ENCODE data around the gene HDHD5. TPM values are rescaled to one million over a fixed set of nuclear protein-coding genes. Genes with fewer than 3 reads are reported as not detected.

Gene HDHD5
- total and polyA plus RNA-seq, 2 of the 13 experiments (the other 11 are each of a cell fraction or from before 2014, with no cell fraction given): not detected

- no peak for FAIRE-seq
- Histone ChIP-seq H3K4me3 (replicated peaks in 1 of 3; ENCODE audit: insufficient read depth in 1 of 3, low read depth in 2 of 3, low read length in 3 of 3) (no peak overlapping the region), H3K4me1 (ENCODE audit: insufficient read depth, low read length) (peaks cover 12% of the 10 kb centered on the region), H3K36me3 (replicated peaks in 1 of 2; ENCODE audit: control insufficient read depth in 1 of 2, insufficient read depth in 2 of 2, low read length in 2 of 2) (no peaks in the 10 kb centered on the region), H4K20me1 (ENCODE audit: insufficient read depth, low read length) (no peaks in the 10 kb centered on the region), H3K4me2 (ENCODE audit: low read depth, low read length) (no peak overlapping the region), H2AFZ (ENCODE audit: low read length) (no peak overlapping the region), H3K9me3 (ENCODE audit: low read length) (no peaks in the 10 kb centered on the region), H3K79me2 (ENCODE audit: insufficient read depth, low read length) (no peaks in the 10 kb centered on the region), H3K27ac (ENCODE audit: extremely low read length, insufficient read depth, low read length) (no peak overlapping the region), H3K27me3 (ENCODE audit: control insufficient read depth in 1 of 2, insufficient read depth in 2 of 2, low read length in 2 of 2) (no peaks in the 10 kb centered on the region), H3K9ac (ENCODE audit: insufficient read depth, low read depth, low read length) (no peak overlapping the region)
- ChIA-PET CTCF (ENCODE audit: low intra/inter-chr PET ratio, low total read pairs) (no interaction called here), POLR2A (no interaction called here)
- TF ChIP-seq AKNA (CRISPR knock-in tag; IDR thresholded peaks at IDR 0.05; ENCODE audit: borderline replicate concordance) (no peak), ZNF460 (CRISPR knock-in tag; IDR thresholded peaks at IDR 0.05; ENCODE audit: borderline replicate concordance) (no peak), MAFG (CRISPR knock-in tag; IDR thresholded peaks at IDR 0.05) (no peak), KLF11 (CRISPR knock-in tag; IDR thresholded peaks at IDR 0.05) (no peak), PRMT3 (CRISPR knock-in tag; IDR thresholded peaks at IDR 0.05; ENCODE audit: borderline replicate concordance, low read depth) (no peak), ZSCAN12 (CRISPR knock-in tag; IDR thresholded peaks at IDR 0.05) (no peak), KMT2A (CRISPR knock-in tag; IDR thresholded peaks at IDR 0.05) (no peak), ARID5B (CRISPR knock-in tag; IDR thresholded peaks at IDR 0.05) (no peak), MEIS1 (CRISPR knock-in tag; IDR thresholded peaks at IDR 0.05; ENCODE audit: borderline replicate concordance) (no peak), ZNF552 (CRISPR knock-in tag; IDR thresholded peaks at IDR 0.05; ENCODE audit: borderline replicate concordance) (no peak), ZMAT3 (CRISPR knock-in tag; conservative IDR thresholded peaks at IDR 0.05) (no peak)
- 29% methylated on average over 7 of the region's 7 CpGs for WGBS (ENCODE audit: low lambda C conversion rate)
- ATAC-seq: no peak
- in situ Hi-C loops (cut with HindIII; ENCODE audit: extremely low pct_ligation_motif_present, low pct_unique_long_range_greater_than_20kb): no loop called here
- no peak for DNase-seq (ENCODE audit: low spot score)
- intact Hi-C loops (cut with micrococcal nuclease; ENCODE audit: unreplicated experiment): no loop called here
- BruUV-seq (replicated peaks): no TSS peak
Measured at GRCh38 chr22:17205432-17205831, 46.4 kb upstream of the HDHD5 start.

All from HepG2 (cell line).